ENCODE results near the gene PAPPA. TPM values are rescaled to one million over a fixed set of nuclear protein-coding genes. Genes with fewer than 3 reads are reported as not detected.

Gene PAPPA
- total RNA-seq, 6 experiments from 2014 or later, result 0.07 to 0.50 (median 0.32) TPM

DNA sequence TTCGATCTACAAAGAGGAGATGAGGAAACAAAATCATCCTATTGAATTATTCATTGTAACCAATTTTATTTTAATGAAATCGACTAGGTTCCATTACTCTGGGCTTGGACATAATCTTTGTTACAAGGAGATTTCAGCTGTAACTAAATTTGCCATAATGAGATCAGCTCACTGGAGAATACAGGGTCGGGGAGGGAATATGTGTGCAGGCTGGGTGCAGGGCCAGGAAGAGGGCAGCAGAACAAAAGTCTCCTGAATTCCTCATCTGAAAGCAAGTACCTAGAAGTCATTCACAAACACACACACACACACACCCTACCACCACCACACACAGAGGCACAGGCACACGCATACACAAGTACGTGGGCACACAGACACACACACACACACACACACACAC lies 151.2 kb downstream of the PAPPA start:
- Histone ChIP-seq H3K36me3 (no peaks in the 10 kb centered on the region), H3K27ac (no peak overlapping the region), H3K9me3 (no peaks in the 10 kb centered on the region), H3K4me1 (no peaks in the 10 kb centered on the region), H3K4me3 (no peak overlapping the region), H3K27me3 (no peaks in the 10 kb centered on the region)
- intact Hi-C loops (cut with DNase I), result no loop called here
- TF ChIP-seq, protein P1, sequence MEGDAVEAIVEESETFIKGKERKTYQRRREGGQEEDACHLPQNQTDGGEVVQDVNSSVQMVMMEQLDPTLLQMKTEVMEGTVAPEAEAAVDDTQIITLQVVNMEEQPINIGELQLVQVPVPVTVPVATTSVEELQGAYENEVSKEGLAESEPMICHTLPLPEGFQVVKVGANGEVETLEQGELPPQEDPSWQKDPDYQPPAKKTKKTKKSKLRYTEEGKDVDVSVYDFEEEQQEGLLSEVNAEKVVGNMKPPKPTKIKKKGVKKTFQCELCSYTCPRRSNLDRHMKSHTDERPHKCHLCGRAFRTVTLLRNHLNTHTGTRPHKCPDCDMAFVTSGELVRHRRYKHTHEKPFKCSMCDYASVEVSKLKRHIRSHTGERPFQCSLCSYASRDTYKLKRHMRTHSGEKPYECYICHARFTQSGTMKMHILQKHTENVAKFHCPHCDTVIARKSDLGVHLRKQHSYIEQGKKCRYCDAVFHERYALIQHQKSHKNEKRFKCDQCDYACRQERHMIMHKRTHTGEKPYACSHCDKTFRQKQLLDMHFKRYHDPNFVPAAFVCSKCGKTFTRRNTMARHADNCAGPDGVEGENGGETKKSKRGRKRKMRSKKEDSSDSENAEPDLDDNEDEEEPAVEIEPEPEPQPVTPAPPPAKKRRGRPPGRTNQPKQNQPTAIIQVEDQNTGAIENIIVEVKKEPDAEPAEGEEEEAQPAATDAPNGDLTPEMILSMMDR (IDR thresholded peaks at IDR 0.05), result no peak
- no peak for TF ChIP-seq POLR2A (IDR thresholded peaks at IDR 0.05)
- WGBS (ENCODE audit: insufficient coverage, low coverage, low lambda C conversion rate, missing lambda C conversion rate), result 52% methylated on average over 3 of the region's 5 CpGs
- ATAC-seq (no peak), DNase-seq (no peak)

- Histone ChIP-seq H3K36me3 (no peaks in the 10 kb centered on the region), H3K27ac (no peak overlapping the region), H3K9me3 (no peaks in the 10 kb centered on the region), H3K27me3 (no peaks in the 10 kb centered on the region), H3K4me3 (no peak overlapping the region), H3K4me1 (no peaks in the 10 kb centered on the region)
- no peak for ATAC-seq
- no peak for DNase-seq
- TF ChIP-seq, protein P1 (IDR thresholded peaks at IDR 0.05), result no peak
- TF ChIP-seq POLR2A (IDR thresholded peaks at IDR 0.05), result no peak
- intact Hi-C loops (cut with DNase I), result no loop called here
- 38% methylated on average over 4 of the region's 4 CpGs for WGBS (ENCODE audit: insufficient coverage, low coverage, low lambda C conversion rate, missing lambda C conversion rate)
These were observed 154.5 kb downstream of the PAPPA start for GRCh38 chr9:116308076-116308475.

DNA sequence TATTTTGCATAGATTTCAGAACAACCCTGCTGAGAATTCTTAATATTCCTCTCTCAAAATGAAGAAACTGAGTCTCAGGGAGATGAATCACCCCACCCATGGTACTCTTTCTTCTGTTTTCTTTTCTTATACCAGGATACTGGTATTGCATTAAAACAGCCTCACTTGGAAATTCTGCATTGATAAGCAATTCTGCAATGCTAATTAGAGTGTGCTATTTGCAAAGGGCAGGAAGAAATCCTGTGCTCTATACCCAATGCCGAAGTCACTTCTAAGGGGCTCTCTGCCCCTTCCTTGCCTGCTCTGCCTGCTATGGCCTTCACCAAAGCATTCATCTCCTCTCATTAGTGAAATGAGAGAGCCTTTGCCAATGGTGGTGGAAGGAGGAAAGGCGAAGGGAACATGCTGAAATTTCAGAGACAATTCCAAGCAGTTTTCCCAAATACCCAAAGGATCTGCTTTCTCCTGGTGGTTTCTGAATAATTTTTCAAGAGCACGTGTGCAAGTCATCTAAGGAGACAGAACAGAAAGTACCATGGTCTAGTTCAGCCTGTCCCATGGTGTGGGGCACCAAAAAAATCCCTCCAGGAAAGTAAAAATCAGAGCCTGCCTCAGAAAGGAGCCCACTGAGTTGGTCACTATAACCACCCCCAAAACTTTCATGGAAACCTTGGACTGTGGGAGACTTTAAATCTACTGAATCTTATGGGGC lies 156.5 kb downstream of the PAPPA start:
- Histone ChIP-seq H3K27ac (no peak overlapping the region), H3K9me3 (no peaks in the 10 kb centered on the region), H3K4me3 (no peak overlapping the region), H3K4me1 (no peaks in the 10 kb centered on the region), H3K36me3 (no peaks in the 10 kb centered on the region), H3K27me3 (no peaks in the 10 kb centered on the region)
- 38% methylated on average over 3 of the region's 3 CpGs for WGBS (ENCODE audit: insufficient coverage, low coverage, low lambda C conversion rate, missing lambda C conversion rate)
- intact Hi-C loops (cut with DNase I), result no loop called here
- TF ChIP-seq POLR2A (IDR thresholded peaks at IDR 0.05), result no peak
- ATAC-seq, result no peak
- no peak for DNase-seq

- no peak for ATAC-seq
- Histone ChIP-seq H3K27me3 (no peaks in the 10 kb centered on the region), H3K9me3 (no peaks in the 10 kb centered on the region), H3K4me1 (no peaks in the 10 kb centered on the region), H3K4me3 (no peak overlapping the region), H3K36me3 (no peaks in the 10 kb centered on the region), H3K27ac (no peak overlapping the region)
- WGBS (ENCODE audit: insufficient coverage, low coverage, low lambda C conversion rate, missing lambda C conversion rate), result 89% methylated on average over 2 of the region's 2 CpGs
- intact Hi-C loops (cut with DNase I), result no loop called here
- TF ChIP-seq POLR2A (IDR thresholded peaks at IDR 0.05), result no peak
- TF ChIP-seq, protein P1 (IDR thresholded peaks at IDR 0.05), result no peak
- no peak for DNase-seq
These were observed 158.6 kb downstream of the PAPPA start for GRCh38 chr9:116312221-116312620.

DNA sequence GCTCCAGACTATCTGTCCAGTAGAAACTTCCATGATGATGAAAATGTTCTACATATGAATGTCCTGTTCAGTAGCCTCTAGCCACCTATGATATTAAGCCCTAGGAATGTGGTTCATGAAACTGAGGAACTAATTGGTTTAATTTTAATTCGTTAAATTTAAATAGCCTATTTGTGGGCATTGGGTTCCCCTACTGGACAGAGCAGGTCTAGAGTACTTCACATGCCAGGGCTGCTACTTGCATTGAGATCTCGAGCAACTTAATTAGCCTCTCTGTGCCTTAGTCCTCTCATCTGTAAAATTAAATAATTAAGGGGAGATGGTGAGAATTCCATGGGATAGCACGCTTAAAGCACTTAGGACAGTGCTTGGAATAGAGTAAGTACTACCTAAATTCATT lies 160.0 kb downstream of the PAPPA start:
- no peak for DNase-seq
- Histone ChIP-seq H3K4me3 (no peak overlapping the region), H3K27ac (no peak overlapping the region), H3K36me3 (no peaks in the 10 kb centered on the region), H3K27me3 (no peaks in the 10 kb centered on the region), H3K9me3 (no peaks in the 10 kb centered on the region), H3K4me1 (no peaks in the 10 kb centered on the region)
- WGBS (ENCODE audit: insufficient coverage, low coverage, low lambda C conversion rate, missing lambda C conversion rate), result 92% methylated on average over 3 of the region's 3 CpGs
- TF ChIP-seq, protein P1 (IDR thresholded peaks at IDR 0.05), result no peak
- no peak for TF ChIP-seq POLR2A (IDR thresholded peaks at IDR 0.05)
- intact Hi-C loops (cut with DNase I), result no loop called here
- no peak for ATAC-seq
